Lower lobe of right lung (tissue), 2 donors: Measurements from ENCODE around the gene GPAM. TPM values are rescaled to one million over a fixed set of nuclear protein-coding genes. Genes with fewer than 3 reads are reported as not detected.

Source experiments
- ATAC-seq, 2 donors: fragments of 200-7000 bp; cut with Tn5 transposase; one replicate each; pipeline ENCODE4 v1.9.1; 2020 to 2022; ENCODE audit warnings: mild to moderate bottlenecking in 2 of 2, moderate library complexity in 2 of 2
- DNase-seq: peaks from one replicate; pipeline ENCODE4 v3.0.0-alpha.2; 2020
- H3K27ac ChIP-seq: fragments of 200-600 bp; one replicate; pipeline ENCODE4 v1.8.0; 2022
- H3K27me3 ChIP-seq: fragments of 200-600 bp; one replicate; pipeline ENCODE4 v1.8.0; 2022; ENCODE audit warnings: low read depth
- H3K36me3 ChIP-seq: fragments of 200-600 bp; one replicate; pipeline ENCODE4 v1.8.0; 2022; ENCODE audit warnings: mild to moderate bottlenecking
- H3K4me1 ChIP-seq: fragments of 200-600 bp; one replicate; pipeline ENCODE4 v1.8.0; 2022
- H3K4me3 ChIP-seq: fragments of 200-600 bp; one replicate; pipeline ENCODE4 v1.8.0; 2022; ENCODE audit warnings: mild to moderate bottlenecking
- H3K9me3 ChIP-seq: fragments of 200-600 bp; one replicate; pipeline ENCODE4 v1.8.0; 2022
- CTCF ChIP-seq: fragments of 200-600 bp; IDR thresholded peaks from one replicate; pipeline ENCODE4 v1.8.0; 2022; ENCODE audit warnings: antibody characterized with exemption, mild to moderate bottlenecking
- intact Hi-C: fragments of 100-400 bp; cut with DNase I; formaldehyde crosslinking; loops from one replicate; pipeline ENCODE4 v1.11.0; 2022
- total RNA-seq: library from RNA; stranded (reverse); fragmentation: NEBNext Ultra II Directional; extraction: Animal tissue kit (Norgen Biotek cat#: 25700); gene quantifications from one replicate; pipeline ENCODE4 v1.2.1, GENCODE V29; 2021
- donor health status: DM: no; HTN: yes; CAD: no; lungs with severe emphysema.

The GPAM gene
- total RNA-seq, 1 donor from 2014 or later: 27.2 TPM

GRCh38 chr10:112184379-112184778 lies 814 bp upstream of the GPAM start:
- Histone ChIP-seq H3K36me3 (peaks cover 16% of the 10 kb centered on the region), H3K27ac (peak overlapping the region; percentile 80), H3K4me1 (peaks cover 25% of the 10 kb centered on the region), H3K9me3 (no peaks in the 10 kb centered on the region), H3K27me3 (no peaks in the 10 kb centered on the region), H3K4me3 (peak overlapping the region; percentile 79)
- no peak for ATAC-seq
- no peak for DNase-seq
- intact Hi-C loops: loop anchor here (5.0 kb wide), 1 partner anchor 118 kb away; no protein-coding TSS in a partner anchor
- no peak for TF ChIP-seq CTCF

- peak overlapping the region; percentile 79 for H3K4me3 ChIP-seq
- peaks cover 25% of the 10 kb centered on the region for H3K4me1 ChIP-seq
- H3K36me3 ChIP-seq: peaks cover 20% of the 10 kb centered on the region
- ATAC-seq: no peak
- intact Hi-C loops: loop anchor here (5.0 kb wide), 1 partner anchor 118 kb away; no protein-coding TSS in a partner anchor
- no peaks in the 10 kb centered on the region for H3K27me3 ChIP-seq
- TF ChIP-seq CTCF: no peak
- no peaks in the 10 kb centered on the region for H3K9me3 ChIP-seq
- H3K27ac ChIP-seq: peak overlapping the region; percentile 80
- DNase-seq: no peak
Observed at GRCh38 chr10:112184052-112184371, 447 bp upstream of the GPAM start.

- Histone ChIP-seq H3K27me3 (no peaks in the 10 kb centered on the region), H3K4me1 (peaks cover 25% of the 10 kb centered on the region), H3K9me3 (no peaks in the 10 kb centered on the region), H3K4me3 (peak overlapping the region; percentile 79), H3K36me3 (peaks cover 31% of the 10 kb centered on the region), H3K27ac (peak overlapping the region; percentile 80)
- TF ChIP-seq CTCF: no peak
- no peak for DNase-seq
- no peak for ATAC-seq
- intact Hi-C loops: loop anchor here (5.0 kb wide), 1 partner anchor 119 kb away; no protein-coding TSS in a partner anchor
Observed at GRCh38 chr10:112182784-112183328, 709 bp downstream of the GPAM start.

- H3K36me3 ChIP-seq: peaks cover 87% of the 10 kb centered on the region
- no peaks in the 10 kb centered on the region for H3K27me3 ChIP-seq
- no peak for TF ChIP-seq CTCF
- H3K9me3 ChIP-seq: no peaks in the 10 kb centered on the region
- H3K4me1 ChIP-seq: peaks cover 9% of the 10 kb centered on the region
- H3K4me3 ChIP-seq: no peak overlapping the region
- ATAC-seq: no peak
- no peak overlapping the region for H3K27ac ChIP-seq
- intact Hi-C loops: no loop called here
- DNase-seq: no peak
Observed at GRCh38 chr10:112177247-112177646, 6.3 kb downstream of the GPAM start.

GRCh38 chr10:112176543-112176942 lies 7.0 kb downstream of the GPAM start:
- no peak for TF ChIP-seq CTCF
- DNase-seq (no peak), ATAC-seq (no peak)
- H3K9me3 ChIP-seq: no peaks in the 10 kb centered on the region
- H3K27me3 ChIP-seq: no peaks in the 10 kb centered on the region
- H3K4me3 ChIP-seq: no peak overlapping the region
- H3K27ac ChIP-seq: no peak overlapping the region
- intact Hi-C loops: no loop called here
- H3K36me3 ChIP-seq: peaks cover 94% of the 10 kb centered on the region
- peaks cover 4% of the 10 kb centered on the region for H3K4me1 ChIP-seq
